GM12892 (cell line): ENCODE data around the gene GANAB. TPM values are rescaled to one million over a fixed set of nuclear protein-coding genes. Genes with fewer than 3 reads are reported as not detected.
"Not testable (repeated sequence)": the region's sequence is repeated elsewhere in the genome, so short reads cannot be mapped to it uniquely, and the experiment has no call there.

ENCODE experiments used
- DNase-seq: peaks from one replicate; pipeline ENCODE4 v3.0.0; 2011; ENCODE audit not compliant: insufficient read length
- FAIRE-seq: peaks from 2 replicates; lab custom pipeline; 2011; peaks lifted over from hg19 to GRCh38; lab: Jason Lieb, UNC
- POLR2A ChIP-seq: IDR thresholded peaks from 2 replicates; pipeline ENCODE4 v1.6.1; 2011; ENCODE audit warnings: low read depth, low read length, control low read depth
- POLR2AphosphoS5 ChIP-seq: IDR thresholded peaks from 2 replicates; pipeline ENCODE4 v1.6.1; 2011; ENCODE audit warnings: low read depth, low read length, control low read depth
- TAF1 ChIP-seq: IDR thresholded peaks from 2 replicates; pipeline ENCODE4 v1.6.1; 2011; ENCODE audit warnings: low read depth, mild to moderate bottlenecking, control low read depth, low read length, borderline replicate concordance
- polyA plus RNA-seq: library from polyadenylated mRNA; unstranded; fragments of >200 nt; gene quantifications from one replicate; pipeline ENCODE4 v1.2.1, GENCODE V29; 2012; ENCODE audit warnings: missing spikeins, inconsistent platforms; ENCODE audit not compliant: missing spikeins

GANAB gene
- polyA plus RNA-seq, result 59.1 TPM

- FAIRE-seq (peak; percentile 99), DNase-seq (peak; percentile 100)
- TF ChIP-seq TAF1, result peak; percentile 94
- peak; percentile 88 for TF ChIP-seq POLR2AphosphoS5
- TF ChIP-seq POLR2A, result peak; percentile 92
Measured at GRCh38 chr11:62645946-62646824, at the start of gene GANAB. Gene GANAB (minus strand): TSS chr11:62646613. CDS start chr11:62646599, 14 bp downstream.

DNA sequence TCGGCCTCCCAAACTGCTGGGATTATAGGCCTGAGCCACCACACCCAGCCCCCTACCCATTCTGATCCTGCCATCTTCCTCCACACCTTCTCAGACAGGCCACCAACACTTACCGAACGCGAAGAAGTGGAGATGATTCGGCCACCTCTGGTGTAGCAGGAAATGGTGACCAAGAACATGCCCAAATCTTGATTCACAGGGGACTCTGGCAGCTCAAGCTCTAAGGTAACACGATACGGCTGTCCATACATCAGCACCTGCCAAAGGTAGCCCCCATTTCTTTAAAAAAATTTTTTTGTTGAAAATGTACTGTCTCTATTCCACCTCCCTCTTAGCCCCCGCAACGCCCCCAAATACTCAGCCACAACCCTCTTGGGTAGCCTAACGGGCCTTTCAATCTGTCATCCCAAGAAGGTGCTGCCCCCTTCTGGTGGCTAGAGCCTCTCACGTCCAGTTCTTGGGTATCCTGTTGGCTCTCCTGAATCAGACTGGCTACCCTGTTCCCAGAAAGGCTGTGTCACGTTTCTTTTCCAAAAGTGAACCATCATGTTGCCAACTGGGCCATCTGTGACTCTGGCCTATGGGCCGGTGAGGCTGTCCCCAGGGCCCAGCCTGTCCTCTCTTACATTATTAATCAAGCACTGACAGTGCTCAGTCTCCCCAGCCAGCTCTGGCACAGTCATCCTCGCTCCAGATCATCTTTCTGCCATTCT lies 48.2 kb upstream of the GANAB start:
- FAIRE-seq, result peak; percentile 90

GRCh38 chr11:62693624-62694023 lies 47.2 kb upstream of the GANAB start:
- FAIRE-seq, DNase-seq: not testable (repeated sequence)

More for the DNA sequence above, 48.2 kb upstream of the GANAB start:
- peak; percentile 66 for DNase-seq
- TF ChIP-seq POLR2AphosphoS5 (no peak), TAF1 (no peak), POLR2A (no peak)

- FAIRE-seq (peak; percentile 17), DNase-seq (no peak)
- TF ChIP-seq TAF1 (no peak), POLR2AphosphoS5 (no peak), POLR2A (no peak)
Measured at GRCh38 chr11:62689421-62690183, 43.2 kb upstream of the GANAB start, which contains the start of gene LRRN4CL. Gene LRRN4CL (minus strand): TSS chr11:62689530. CDS start chr11:62688508, 1,022 bp downstream.

DNA sequence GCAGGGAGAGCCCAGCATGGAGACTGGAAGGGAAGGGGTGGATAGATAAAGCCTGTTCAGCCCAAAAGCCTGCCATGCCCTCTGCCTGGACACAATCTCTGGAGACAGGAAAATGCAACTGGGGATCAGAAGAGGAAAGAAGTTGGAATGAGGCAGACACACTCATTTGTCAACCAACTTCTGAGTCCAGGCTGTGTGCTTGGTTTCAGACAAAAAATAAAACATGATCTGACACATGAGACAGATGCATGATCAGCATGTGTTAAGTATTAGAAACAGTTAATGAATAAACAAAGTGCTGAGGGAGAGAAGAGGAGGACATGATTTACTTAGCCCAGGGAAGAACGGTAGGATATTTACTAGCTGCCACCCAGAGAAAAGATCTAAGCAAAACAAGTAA lies 42.1 kb upstream of the GANAB start:
- DNase-seq, result no peak
- FAIRE-seq, result no peak
- TF ChIP-seq POLR2AphosphoS5, result no peak
- no peak for TF ChIP-seq POLR2A
- TF ChIP-seq TAF1, result no peak

DNA sequence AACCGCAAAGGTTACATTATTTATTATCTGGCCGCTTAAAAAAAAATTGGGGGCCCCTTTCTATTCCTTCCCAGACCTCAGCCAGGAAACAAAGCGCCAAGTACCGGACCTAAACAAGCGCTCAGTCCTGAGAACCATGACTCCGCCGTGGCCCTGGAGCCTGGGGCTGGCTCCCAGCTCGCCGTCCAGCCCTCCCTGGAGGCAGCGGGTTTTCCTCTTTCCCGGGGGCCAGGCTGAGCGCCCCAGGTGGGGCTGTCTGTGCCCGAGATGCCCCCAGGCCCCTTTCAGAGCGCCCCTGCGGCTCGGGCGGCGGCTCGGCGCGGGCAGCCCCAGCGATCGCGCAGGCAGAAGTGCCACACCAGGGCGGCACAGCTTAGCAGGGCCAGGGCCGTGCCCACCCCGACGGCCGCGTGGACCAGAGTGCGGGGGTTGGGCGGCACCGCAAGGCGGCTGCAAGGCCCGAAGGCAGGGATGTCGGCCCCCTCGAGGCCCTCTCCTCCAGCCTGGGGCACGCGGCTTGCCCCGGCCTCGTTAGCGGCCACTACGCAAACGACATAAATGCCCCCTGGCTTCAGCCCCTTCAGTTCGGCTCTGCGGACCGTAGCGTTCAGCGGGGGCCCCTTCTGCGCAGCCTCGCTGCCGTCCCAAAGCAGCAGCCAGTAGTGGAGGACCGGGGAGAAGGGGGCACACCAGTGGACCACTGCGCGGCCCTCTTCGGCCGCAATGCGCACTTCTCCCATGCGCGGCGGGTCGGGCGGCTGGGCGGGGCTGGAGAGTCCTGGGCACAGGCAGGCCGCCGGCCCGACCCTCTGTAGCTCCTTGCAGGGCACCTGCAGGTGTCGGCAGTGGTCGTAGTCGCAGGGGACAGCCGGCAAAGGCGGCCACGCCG lies 41.3 kb upstream of the GANAB start:
- DNase-seq, result no peak
- FAIRE-seq, result no peak
- no peak for TF ChIP-seq TAF1
- TF ChIP-seq POLR2A, result no peak

DNA sequence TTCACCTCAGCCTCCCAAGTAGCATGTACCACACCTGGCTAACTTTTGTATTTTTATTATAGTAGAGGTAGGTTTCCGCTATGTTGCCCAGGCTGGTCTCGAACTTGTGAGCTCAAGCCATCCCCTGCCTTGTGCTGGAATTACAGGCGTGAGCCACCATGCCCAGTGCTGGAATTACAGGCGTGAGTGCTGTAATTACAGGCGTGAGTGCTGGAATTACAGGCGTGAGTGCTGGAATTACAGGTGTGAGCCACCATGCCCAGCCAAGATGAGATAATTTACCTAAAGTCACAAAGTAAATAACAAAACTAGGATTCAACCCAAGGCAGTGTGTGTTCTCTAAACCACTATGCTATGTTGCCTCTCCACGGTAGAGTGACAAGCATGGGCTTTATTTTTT lies 36.1 kb upstream of the GANAB start:
- TF ChIP-seq POLR2AphosphoS5, result no peak
- no peak for TF ChIP-seq POLR2A
- no peak for TF ChIP-seq TAF1
- DNase-seq, result no peak
- FAIRE-seq, result no peak

DNA sequence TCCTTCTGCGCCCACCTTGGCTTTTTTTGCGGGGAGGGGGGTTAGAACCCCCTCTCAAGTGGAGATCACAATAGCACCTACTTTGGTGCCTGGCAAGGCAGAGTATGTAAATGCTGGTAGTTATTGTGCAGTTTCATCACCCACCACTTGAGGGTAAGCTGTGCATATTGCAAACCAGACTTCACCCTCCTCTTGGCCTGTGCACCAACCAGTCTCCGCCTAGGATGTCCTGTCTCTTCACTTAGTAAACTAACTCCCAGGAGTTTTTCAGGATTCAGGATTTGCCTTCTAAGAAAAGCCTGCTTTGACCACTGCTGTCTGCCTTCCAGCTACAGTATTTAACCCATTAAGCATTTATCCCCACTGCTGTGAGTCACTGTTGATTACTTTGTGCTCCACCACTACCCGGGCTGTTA lies 34.4 kb upstream of the GANAB start:
- TF ChIP-seq POLR2AphosphoS5, result no peak
- TF ChIP-seq TAF1, result no peak
- no peak for TF ChIP-seq POLR2A
- DNase-seq (no peak), FAIRE-seq (peak; percentile 85)

- FAIRE-seq (peak; percentile 80), DNase-seq (peak; percentile 91)
- TF ChIP-seq TAF1 (peak; percentile 73), POLR2AphosphoS5 (peak; percentile 93), POLR2A (peak; percentile 91; the same call in 1 of the 2 replicates)
Measured at GRCh38 chr11:62678770-62679696, 32.6 kb upstream of the GANAB start, which contains the start of gene UBXN1. Gene UBXN1 (minus strand): TSS chr11:62679073. CDS start chr11:62678923, 150 bp downstream.
